ENCODE results near the gene SDR42E2. TPM values are rescaled to one million over a fixed set of nuclear protein-coding genes. Genes with fewer than 3 reads are reported as not detected.
A peak's percentile ranks its signal among the peaks of the same experiment; 100 is the strongest.

The SDR42E2 gene
- total RNA-seq: 0.13 and 0.21 TPM in 2 replicates
- polyA plus RNA-seq: 0.03 TPM in 2 replicates
- polyA plus RNA-seq (2011; cell fraction: cytosol; rRNA removed): 0.01 TPM in 1 of 2 replicates, not detected in the other
- 0.11 and 0.17 TPM in 2 replicates for polyA plus RNA-seq (2011; cell fraction: nucleus; rRNA removed)
- polyA plus RNA-seq (2012): not detected in 2 replicates
- polyA minus RNA-seq: 0.12 TPM in 1 of 2 replicates, not detected in the other
- not detected for polyA minus RNA-seq (2011; cell fraction: cytosol; rRNA and poly(A)+ RNA removed)
- 0.53 and 0.63 TPM in 2 replicates for polyA minus RNA-seq (2011; cell fraction: nucleus; rRNA and poly(A)+ RNA removed)
- Bru-seq, nascent RNA: percentile 21 among the genes with signal in this experiment
- percentile 11 among the genes with signal in this experiment for BruChase-seq, experiment 1, labeled RNA remaining after a 6-hour chase
- BruChase-seq, experiment 2, labeled RNA remaining after a 2-hour chase: not detected
- long read RNA-seq: 0 reads

DNA sequence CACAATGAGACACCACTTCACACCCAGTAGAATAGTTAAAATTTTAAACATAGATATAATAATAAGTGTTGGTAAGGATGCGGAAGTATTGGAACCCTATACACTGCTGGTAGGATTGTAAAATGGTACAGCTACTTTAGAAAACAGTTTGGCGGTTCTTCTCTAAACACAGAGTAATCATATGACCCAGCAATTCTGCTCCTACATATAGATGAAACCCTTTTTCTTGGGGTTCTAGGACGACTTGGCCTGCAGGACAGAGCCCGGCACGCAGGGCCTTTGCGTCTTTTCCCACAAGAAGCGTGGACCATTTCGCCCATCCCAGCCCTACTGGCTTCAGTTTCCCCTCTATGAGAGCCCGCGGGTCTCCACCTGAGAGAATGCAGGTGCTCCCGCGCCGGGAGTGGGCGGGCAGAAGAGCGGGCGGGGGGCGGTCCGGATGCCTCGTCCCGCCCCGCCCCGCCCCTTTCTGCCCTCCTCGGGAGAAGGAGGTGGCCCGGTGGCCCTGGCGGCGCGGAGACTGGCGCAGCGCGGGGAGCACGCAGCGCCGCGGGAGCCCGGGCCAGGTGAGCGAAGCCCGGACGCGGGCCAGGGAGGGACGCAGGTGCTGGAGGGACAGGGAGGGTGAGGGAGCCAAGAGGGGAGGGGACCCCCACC, at the start of gene SDR42E2:
Gene SDR42E2, plus strand, starts transcription at position 508 of the 657 bp plus-strand sequence. CDS start 3,077 bp downstream, outside the sequence.
- ChIA-PET CTCF (no interaction called here), POLR2A (no interaction called here)
- Histone ChIP-seq H4K20me1 (replicated peaks; ENCODE audit: control insufficient read depth, extremely low read depth, insufficient read depth, low read length) (no peaks in the 10 kb centered on the region), H2AFZ (ENCODE audit: low read depth, low read length) (no peak within 1 kb of the TSS), H3K27me3 (ENCODE audit: control insufficient read depth in 2 of 2, insufficient read depth in 2 of 2, low read length in 2 of 2) (peaks cover 17 to 29% of the 10 kb centered on the region in 2 experiments), H3K4me1 (ENCODE audit: control insufficient read depth, extremely low read depth, insufficient read depth, low read length) (no peaks in the 10 kb centered on the region), H3K4me3 (replicated peaks in 1 of 3; ENCODE audit: insufficient read depth in 1 of 3, low read depth in 1 of 3, low read length in 3 of 3) (no peak within 1 kb of the TSS), H3K9me3 (replicated peaks; ENCODE audit: control insufficient read depth, insufficient read depth, low read length) (no peaks in the 10 kb centered on the region), H3K4me2 (ENCODE audit: insufficient read depth, low read length) (no peak within 1 kb of the TSS), H3K79me2 (ENCODE audit: control insufficient read depth, insufficient read depth, low read length) (no peaks in the 10 kb centered on the region), H3K9ac (replicated peaks; ENCODE audit: extremely low read depth, insufficient read depth, low read length) (no peak within 1 kb of the TSS), H3K9me1 (replicated peaks; ENCODE audit: control insufficient read depth, extremely low read depth, insufficient read depth, low read length) (no peaks in the 10 kb centered on the region), H3K27ac (ENCODE audit: insufficient read depth, low read depth, low read length) (no peak within 1 kb of the TSS), H3K36me3 (ENCODE audit: control insufficient read depth in 2 of 2, extremely low read depth in 1 of 2, insufficient read depth in 2 of 2, low read length in 2 of 2) (no peaks in the 10 kb centered on the region)
- DNase-seq (ENCODE audit: low read depth, low spot score) (no peak), FAIRE-seq (no peak)
- no TSS peak for BruUV-seq (replicated peaks)
- intact Hi-C loops (cut with micrococcal nuclease) (no loop called here), dilution Hi-C loops (cut with MboI; ENCODE audit: extremely low pct_ligation_motif_present, low sequenced_read_pairs) (no loop called here)
- no peak for TF ChIP-seq FOS (IDR thresholded peaks at IDR 0.05; ENCODE audit: borderline replicate concordance, insufficient read depth, low read length)
- no peak for TF ChIP-seq POLR2AphosphoS5 (IDR thresholded peaks at IDR 0.05; ENCODE audit: insufficient read depth, low read depth, low read length)
- no peak for TF ChIP-seq GATA2 (IDR thresholded peaks at IDR 0.05; ENCODE audit: insufficient read depth, insufficient read length, low read depth, low read length)
- TF ChIP-seq JUN (IDR thresholded peaks at IDR 0.05; ENCODE audit: borderline replicate concordance, insufficient read depth, insufficient read length, low read depth): no peak
- TF ChIP-seq, protein P1, sequence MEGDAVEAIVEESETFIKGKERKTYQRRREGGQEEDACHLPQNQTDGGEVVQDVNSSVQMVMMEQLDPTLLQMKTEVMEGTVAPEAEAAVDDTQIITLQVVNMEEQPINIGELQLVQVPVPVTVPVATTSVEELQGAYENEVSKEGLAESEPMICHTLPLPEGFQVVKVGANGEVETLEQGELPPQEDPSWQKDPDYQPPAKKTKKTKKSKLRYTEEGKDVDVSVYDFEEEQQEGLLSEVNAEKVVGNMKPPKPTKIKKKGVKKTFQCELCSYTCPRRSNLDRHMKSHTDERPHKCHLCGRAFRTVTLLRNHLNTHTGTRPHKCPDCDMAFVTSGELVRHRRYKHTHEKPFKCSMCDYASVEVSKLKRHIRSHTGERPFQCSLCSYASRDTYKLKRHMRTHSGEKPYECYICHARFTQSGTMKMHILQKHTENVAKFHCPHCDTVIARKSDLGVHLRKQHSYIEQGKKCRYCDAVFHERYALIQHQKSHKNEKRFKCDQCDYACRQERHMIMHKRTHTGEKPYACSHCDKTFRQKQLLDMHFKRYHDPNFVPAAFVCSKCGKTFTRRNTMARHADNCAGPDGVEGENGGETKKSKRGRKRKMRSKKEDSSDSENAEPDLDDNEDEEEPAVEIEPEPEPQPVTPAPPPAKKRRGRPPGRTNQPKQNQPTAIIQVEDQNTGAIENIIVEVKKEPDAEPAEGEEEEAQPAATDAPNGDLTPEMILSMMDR (IDR thresholded peaks at IDR 0.05; ENCODE audit: extremely low read depth in 1 of 2, insufficient read depth in 1 of 2, low read depth in 1 of 2, low read length in 2 of 2): no peak
- no peak for TF ChIP-seq POLR2A (IDR thresholded peaks at IDR 0.05; ENCODE audit: low read depth, low read length)
- TF ChIP-seq MAX (IDR thresholded peaks at IDR 0.05; ENCODE audit: insufficient read depth, insufficient read length): no peak
- no peak for TF ChIP-seq MYC (IDR thresholded peaks at IDR 0.05; ENCODE audit: low read depth, low read length)
- TF ChIP-seq EZH2 (IDR thresholded peaks at IDR 0.05; ENCODE audit: borderline replicate concordance, low read depth, low read length, severe bottlenecking): no peak
